ENCODE results near the gene LRP6.
"Not testable (repeated sequence)": the region's sequence is repeated elsewhere in the genome, so short reads cannot be mapped to it uniquely, and the experiment has no call there.

Gene LRP6

GRCh38 chr12:12121061-12121460 is 145.8 kb downstream of the LRP6 start:
- no peak for DNase-seq (ENCODE audit: low read depth, low spot score)

DNA sequence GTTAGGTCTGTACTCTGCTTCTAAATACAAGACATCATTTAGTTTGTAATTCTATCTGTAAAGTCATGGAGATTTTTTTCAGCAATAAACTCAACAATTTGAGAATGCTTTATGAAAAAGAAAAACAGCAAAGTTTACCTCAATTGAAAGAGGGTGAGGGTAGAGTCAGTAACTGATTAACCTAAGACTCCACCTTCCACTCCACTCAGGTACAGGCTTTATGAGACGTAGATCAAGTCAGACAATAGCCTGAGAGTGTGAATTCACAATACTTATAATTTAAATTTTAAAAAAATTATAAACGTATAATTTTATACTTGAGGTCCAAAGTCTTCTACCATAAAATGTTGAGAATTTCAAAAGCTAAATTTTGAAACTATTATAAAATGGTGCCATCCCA is 150.2 kb downstream of the LRP6 start:
- no peak for DNase-seq (ENCODE audit: low read depth, low spot score)

DNA sequence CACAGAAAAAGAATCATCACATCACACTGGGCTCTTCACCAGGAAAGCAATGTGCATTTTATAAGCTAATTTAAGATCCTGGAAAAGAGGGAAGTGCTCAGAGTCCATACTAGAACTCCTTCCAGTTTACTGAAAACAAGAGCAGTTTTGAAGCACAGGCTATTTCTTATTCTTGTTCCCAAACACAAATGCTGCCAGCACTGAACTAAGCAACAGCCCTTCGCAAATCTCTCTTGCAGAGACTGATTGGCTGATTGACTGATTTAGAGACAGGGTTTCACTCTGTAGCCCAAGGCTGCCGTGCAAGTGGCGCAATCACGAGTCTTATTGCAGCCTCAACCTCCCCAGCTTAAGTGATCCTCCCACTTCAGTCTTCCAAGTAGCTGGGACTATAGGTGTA is 151.3 kb downstream of the LRP6 start:
- no peak for DNase-seq (ENCODE audit: low read depth, low spot score)

DNA sequence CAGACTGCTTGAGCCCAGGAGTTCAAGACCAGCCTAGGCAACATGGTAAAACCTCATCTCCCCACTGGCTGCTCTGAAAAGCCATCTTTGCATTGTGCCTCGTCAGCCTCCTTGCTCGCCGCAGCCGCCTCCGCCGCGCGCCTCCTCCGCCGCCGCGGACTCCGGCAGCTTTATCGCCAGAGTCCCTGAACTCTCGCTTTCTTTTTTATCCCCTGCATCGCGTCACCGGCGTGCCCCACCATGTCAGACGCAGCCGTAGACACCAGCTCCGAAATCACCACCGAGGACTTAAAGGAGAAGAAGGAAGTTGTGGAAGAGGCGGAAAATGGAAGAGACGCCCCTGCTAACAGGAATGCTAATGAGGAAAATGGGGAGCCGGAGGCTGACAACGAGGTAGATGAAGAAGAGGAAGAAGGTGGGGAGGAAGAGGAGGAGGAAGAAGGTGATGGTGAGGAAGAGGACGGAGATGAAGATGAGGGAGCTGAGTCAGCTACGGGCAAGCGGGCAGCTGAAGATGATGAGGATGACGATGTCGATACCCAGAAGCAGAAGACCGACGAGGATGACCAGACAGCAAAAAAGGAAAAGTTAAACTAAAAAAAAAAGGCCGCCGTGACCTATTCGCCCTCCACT is 155.8 kb downstream of the LRP6 start:
- not testable (repeated sequence) for DNase-seq (ENCODE audit: low read depth, low spot score)

DNA sequence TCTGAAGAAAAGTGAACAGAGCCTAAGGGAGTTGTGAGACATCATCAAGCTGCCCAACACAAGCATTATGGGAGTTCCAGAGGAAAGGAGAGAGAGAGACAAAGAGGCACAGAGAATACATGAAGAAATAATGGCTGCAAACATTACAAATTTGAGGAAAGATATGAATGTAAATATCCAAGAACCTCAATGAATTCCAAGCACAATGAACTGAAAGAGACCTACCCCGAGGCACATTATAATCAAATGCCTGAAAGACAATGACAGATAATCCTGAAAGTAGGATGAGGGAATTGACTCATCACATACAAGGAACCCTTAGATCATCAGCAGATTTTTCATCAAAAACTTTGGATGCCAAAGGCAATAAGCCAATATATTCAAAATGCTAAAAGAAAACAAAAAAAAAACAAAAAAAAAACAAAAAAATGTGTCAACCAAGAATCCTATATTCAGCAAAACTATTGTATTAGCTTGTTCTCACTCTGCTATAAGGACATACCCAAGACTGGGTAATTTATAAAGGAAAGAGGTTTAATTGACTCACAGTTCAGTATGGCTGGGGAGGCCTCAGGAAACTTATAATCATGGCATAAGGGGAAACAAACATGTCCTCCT is 158.3 kb downstream of the LRP6 start:
- no peak for DNase-seq (ENCODE audit: low read depth, low spot score)

GRCh38 chr12:12107678-12108077 is 159.2 kb downstream of the LRP6 start:
- DNase-seq (ENCODE audit: low read depth, low spot score) = no peak

- DNase-seq (ENCODE audit: low read depth, low spot score) = no peak
Observed at GRCh38 chr12:12099102-12099501, 167.7 kb downstream of the LRP6 start.

GRCh38 chr12:12098691-12099015 is 168.2 kb downstream of the LRP6 start:
- no peak for DNase-seq (ENCODE audit: low read depth, low spot score)

- DNase-seq (ENCODE audit: low read depth, low spot score) = no peak
Observed at GRCh38 chr12:12097891-12098690, 168.8 kb downstream of the LRP6 start.

DNA sequence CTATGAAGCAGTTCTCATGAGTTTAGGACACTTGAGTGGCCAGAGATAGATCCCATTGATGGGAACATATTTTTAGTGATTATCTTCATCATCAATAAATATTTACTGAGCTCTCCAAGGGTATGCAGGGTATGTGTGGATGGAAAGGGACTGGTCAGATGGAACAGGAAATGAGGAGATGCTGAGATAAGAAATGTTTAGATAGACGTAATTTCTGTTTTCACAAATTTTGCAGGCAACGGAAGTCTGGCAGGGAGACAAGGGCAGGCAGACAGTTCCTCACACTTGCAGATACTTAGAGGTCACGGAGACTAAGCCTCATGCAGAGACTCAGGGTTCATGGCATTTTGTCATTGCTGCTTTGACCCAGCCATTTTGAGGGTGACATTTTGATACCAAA is 171.8 kb downstream of the LRP6 start:
- no peak for DNase-seq (ENCODE audit: low read depth, low spot score)

- no peak for DNase-seq (ENCODE audit: low read depth, low spot score)
Observed at GRCh38 chr12:12094481-12094880, 172.4 kb downstream of the LRP6 start.

DNA sequence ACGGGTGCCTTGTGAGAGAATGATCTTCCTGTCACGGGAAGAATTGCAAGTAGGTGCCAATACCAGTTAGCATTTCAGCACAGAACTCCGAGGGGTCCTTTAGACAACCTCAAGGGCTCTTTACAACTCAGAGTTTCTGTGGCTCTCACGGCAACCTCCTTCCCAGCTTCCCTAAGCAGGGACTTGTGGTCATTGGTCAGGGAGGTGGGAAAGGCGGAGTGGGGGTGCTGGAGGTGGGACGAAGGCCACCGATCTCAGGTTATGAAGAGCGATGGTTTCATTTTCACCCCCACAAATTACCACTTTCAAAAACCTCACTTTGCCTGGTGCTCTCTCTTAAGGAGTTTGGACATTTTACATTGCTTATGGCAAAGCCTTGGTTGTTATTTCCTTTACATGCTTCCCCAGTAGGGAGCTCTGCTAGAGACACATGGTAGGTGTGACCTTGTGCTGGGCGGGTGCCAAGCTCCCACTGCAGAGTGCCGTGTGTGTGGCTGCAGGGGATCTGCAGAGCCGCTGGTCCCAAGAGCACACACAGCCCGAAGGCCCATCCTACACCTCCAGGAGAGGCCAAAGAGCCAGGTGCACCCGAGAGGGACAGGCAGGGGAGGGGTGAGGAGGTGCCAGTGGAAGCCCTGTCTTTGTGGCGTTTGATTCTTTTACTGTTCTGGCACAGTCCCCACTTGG is 174.7 kb downstream of the LRP6 start:
- DNase-seq (ENCODE audit: low read depth, low spot score) = peak; percentile 18

GRCh38 chr12:12091071-12091470 is 175.8 kb downstream of the LRP6 start:
- no peak for DNase-seq (ENCODE audit: low read depth, low spot score)

GRCh38 chr12:12088761-12089160 is 178.1 kb downstream of the LRP6 start:
- DNase-seq (ENCODE audit: low read depth, low spot score) = no peak

DNA sequence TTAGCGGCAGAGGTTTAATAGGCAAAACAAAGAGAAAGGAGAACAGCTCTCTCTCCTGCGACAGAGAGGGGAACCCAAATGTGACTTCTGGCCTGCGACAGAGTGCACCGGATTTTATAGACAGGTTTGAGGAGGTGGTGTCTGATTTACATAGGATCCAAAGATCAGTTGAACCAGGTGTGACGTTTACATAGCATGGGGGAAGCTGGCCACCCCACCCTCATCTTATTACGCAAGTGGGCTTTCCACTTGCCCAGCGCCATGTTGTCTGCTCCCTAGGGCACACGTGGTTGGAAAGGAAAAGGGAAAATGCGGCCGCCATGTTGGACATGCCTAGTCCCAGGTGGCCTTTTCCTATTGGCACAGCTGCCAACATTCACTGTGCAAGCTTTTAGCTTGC is 178.7 kb downstream of the LRP6 start:
- no peak for DNase-seq (ENCODE audit: low read depth, low spot score)

- no peak for DNase-seq (ENCODE audit: low read depth, low spot score)
Observed at GRCh38 chr12:12087693-12088034, 179.2 kb downstream of the LRP6 start.

DNA sequence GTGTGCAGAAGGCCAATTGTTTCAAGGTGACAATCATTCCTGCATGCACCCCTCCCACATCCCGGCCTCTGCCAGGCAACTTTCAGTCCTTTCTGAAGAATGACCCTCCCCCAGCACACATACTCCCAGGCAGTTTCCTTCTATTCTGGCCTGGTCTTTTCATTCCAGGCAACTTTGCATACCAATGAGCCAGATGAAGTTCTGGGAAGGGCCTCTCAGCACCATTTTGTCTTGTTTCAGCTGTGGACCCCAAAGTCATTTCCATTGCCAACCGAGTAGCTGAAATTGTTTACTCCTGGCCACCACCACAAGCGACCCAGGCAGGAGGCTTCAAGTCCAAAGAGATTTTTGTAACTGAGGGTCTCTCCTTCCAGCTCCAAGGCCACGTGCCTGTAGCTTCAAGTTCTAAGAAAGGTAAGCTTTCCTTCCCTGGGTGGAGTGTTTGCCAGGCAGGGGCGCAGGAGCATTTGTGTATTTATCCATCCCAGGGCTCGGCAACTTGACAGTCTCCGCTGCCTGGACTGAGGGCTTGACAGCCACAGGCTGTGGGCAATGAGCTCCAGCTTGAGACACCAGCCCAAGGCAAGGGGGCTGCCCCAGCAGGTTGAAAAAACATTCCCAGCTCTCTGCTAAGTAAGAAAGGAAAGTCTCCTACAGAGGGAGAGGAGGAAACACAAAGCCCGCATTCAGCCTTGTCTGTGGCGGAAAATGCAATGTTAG is 179.7 kb downstream of the LRP6 start:
- no peak for DNase-seq (ENCODE audit: low read depth, low spot score)

- no peak for DNase-seq (ENCODE audit: low read depth, low spot score)
Observed at GRCh38 chr12:12086362-12086761, 180.5 kb downstream of the LRP6 start.

GRCh38 chr12:12083688-12084087 is 183.2 kb downstream of the LRP6 start:
- no peak for DNase-seq (ENCODE audit: low read depth, low spot score)

DNA sequence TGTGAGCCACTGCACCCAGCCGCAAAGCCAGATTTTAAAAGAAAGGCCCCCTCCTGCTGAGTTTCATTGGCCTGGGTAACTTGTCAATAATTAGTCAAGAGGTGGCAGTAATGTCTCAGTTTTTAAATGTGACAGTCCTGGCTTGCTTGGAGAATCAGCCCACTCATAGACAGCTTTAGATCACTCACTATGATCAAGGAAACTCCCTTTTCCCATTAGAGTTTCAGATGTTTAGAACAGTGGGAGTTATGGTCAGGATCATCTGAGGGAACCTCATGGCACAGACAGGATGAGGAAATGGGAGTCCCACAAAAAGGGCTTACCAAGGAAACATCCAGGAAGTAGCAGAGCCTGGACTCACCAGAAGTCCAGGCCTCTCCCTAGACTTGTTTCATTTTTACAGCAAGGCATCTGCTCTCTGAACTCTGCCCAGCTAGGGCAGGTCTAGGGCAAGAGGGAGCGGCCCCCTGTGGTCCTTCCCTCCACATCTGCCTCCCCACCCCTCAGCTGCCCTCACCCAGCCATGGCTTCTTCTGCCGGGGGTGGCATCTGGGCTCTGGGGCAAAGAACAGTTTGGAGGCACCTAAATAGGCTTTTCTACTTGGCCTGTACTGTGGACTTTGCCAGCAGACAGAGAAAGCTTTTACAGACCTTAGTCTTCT is 184.9 kb downstream of the LRP6 start:
- DNase-seq (ENCODE audit: low read depth, low spot score) = no peak

GRCh38 chr12:12079291-12079690 is 187.6 kb downstream of the LRP6 start:
- DNase-seq (ENCODE audit: low read depth, low spot score) = no peak
